ENCODE results near the gene SLC6A11. TPM values are rescaled to one million over a fixed set of nuclear protein-coding genes. Genes with fewer than 3 reads are reported as not detected.
A peak's percentile ranks its signal among the peaks of the same experiment; 100 is the strongest.

SLC6A11 gene
- total RNA-seq, 1 experiment from 2014 or later = 0.05 TPM

DNA sequence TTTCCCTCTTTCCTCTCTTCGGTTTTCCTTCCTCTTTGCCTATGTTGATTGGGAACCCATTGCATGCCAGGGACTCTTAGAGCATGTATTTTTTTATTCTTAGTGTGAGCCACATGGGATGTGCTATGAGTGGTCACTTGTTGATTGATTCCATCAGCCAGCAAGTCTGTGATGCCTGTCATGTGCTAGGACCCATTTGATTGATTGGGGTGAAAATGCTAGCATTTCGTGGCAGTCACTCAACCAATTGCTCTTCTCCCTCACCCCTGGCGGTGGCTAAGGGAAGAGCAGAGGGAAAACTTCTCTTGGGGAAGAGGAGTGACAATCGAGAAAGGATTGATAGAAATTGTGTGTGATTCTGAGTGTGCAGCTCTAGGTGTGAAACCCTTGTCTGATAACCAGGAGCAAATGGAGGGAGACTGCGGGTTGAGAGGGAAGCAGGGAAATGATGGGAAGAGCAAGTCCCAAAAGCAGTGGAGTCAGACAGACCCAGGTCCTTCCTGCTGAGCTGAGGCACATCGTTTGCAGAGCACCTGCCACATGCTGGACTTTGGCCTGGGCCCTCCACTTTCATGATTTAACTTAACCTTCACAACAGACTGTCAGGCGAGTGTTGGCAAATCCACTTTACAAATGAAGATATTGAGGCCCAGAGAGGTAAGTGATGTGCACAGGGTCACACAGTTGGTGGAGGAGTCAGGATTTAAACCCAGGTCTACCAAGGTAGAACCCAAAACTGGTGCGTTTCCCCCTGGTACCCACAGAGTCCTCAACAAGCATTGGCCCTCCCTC lies 40.0 kb downstream of the SLC6A11 start:
- Histone ChIP-seq H3K36me3 (no peaks in the 10 kb centered on the region), H3K4me3 (no peak overlapping the region), H3K4me1 (replicated peaks) (no peaks in the 10 kb centered on the region), H3K27ac (no peak overlapping the region), H3K27me3 (replicated peaks) (no peaks in the 10 kb centered on the region), H3K9me3 (replicated peaks) (no peaks in the 10 kb centered on the region)
- no peak for DNase-seq (ENCODE audit: low read depth in 1 of 2, low spot score in 2 of 2)

DNA sequence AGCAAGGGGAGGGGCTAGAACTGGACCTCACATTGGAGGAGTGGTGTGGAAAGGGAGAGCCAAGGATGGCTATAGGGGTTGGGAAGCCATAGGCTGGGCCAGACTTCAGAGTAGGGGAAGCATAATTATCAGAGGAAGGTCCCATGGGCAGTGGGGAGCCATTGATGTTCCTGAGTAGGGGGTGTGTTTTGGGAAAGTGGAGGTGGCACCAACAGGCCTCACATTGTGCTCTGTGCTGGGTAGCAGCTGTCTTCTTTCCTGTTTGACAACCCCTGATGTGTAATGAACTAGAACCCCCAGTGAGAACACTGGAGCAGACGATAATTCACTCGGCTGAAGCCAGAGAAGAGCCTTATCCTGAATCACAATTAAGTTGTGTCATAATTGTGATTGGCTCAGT lies 41.2 kb downstream of the SLC6A11 start:
- no peaks in the 10 kb centered on the region for H3K36me3 ChIP-seq
- DNase-seq (ENCODE audit: low read depth in 1 of 2, low spot score in 2 of 2) = no peak

DNA sequence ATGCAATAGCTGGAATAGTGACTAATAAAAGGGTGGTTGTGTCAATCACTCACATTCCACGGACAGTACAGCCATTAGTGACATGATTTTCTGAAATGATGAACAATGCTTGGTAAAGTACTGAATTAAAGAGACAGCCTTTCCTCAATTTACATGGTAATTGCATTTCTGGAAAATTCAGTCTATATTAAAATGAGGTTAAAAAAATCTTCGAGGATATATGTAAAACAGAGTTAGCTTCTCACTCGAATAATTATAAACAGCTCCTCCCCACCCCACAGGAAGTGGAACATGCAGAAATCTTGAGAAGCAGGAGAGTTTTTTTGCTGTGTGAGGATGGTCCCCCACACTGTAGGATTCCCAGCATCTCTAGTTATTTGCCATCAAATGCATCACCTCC lies 42.1 kb downstream of the SLC6A11 start:
- H3K4me1 ChIP-seq (replicated peaks) = no peaks in the 10 kb centered on the region
- H3K27ac ChIP-seq = no peak overlapping the region
- no peaks in the 10 kb centered on the region; the same call in 1 of the 2 replicates for H3K27me3 ChIP-seq (replicated peaks)
- DNase-seq (ENCODE audit: low read depth in 1 of 2, low spot score in 2 of 2) = no peak
- no peaks in the 10 kb centered on the region for H3K36me3 ChIP-seq
- H3K9me3 ChIP-seq (replicated peaks) = no peaks in the 10 kb centered on the region
- H3K4me3 ChIP-seq = no peak overlapping the region

More for the DNA sequence above, 41.2 kb downstream of the SLC6A11 start:
- Histone ChIP-seq H3K27me3 (replicated peaks) (no peaks in the 10 kb centered on the region; the same call in 1 of the 2 replicates), H3K4me1 (replicated peaks) (no peaks in the 10 kb centered on the region), H3K4me3 (no peak overlapping the region), H3K9me3 (replicated peaks) (no peaks in the 10 kb centered on the region), H3K27ac (no peak overlapping the region)

DNA sequence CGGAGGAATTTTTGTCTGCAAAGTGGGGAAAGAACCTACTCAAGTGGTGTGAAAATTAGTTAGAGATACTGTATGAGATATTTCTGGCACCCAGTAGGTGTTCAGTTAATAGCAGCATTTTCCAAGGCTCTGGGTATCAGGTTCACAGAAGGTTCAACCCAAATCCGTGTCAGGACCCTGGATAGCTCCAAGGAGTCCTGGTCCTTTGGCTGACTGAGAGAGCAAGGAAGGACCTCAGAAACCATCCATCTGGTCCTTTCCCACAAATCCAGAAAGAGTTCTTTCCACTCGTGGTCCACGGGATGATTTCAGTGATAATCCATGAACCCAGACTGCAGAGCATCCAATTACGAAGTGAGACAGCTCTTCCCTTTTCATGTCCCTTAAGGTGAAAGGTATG lies 51.4 kb downstream of the SLC6A11 start:
- no peak for DNase-seq (ENCODE audit: low read depth in 1 of 2, low spot score in 2 of 2)
- no peak overlapping the region for H3K4me3 ChIP-seq
- no peaks in the 10 kb centered on the region for H3K4me1 ChIP-seq (replicated peaks)
- H3K27me3 ChIP-seq (replicated peaks) = no peaks in the 10 kb centered on the region
- H3K9me3 ChIP-seq (replicated peaks) = no peaks in the 10 kb centered on the region
- no peak overlapping the region for H3K27ac ChIP-seq
- H3K36me3 ChIP-seq = no peaks in the 10 kb centered on the region

DNA sequence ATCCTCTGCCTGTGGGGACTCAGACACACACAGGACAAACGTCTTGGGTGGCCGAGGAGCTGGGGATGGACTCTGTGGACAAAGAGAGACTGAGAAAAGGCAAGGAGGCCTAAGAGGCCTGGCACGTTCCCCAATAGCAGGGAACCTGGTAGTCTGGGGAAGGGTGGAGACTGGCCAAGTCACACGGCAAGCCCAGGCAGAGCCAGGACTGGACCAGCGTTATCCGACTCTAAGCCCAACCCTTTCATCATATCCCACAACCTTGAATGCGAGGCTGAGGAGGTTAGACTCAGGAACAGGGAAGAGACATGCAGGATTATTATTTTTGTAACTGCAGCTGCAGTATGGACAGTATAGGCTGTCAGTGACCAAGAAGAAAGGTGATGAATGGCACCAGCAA lies 53.4 kb downstream of the SLC6A11 start:
- Histone ChIP-seq H3K27ac (no peak overlapping the region), H3K4me3 (no peak overlapping the region), H3K36me3 (no peaks in the 10 kb centered on the region), H3K27me3 (replicated peaks) (peaks cover 5% of the 10 kb centered on the region; the same call in 1 of the 2 replicates), H3K4me1 (replicated peaks) (no peaks in the 10 kb centered on the region), H3K9me3 (replicated peaks) (no peaks in the 10 kb centered on the region)
- DNase-seq (ENCODE audit: low read depth in 1 of 2, low spot score in 2 of 2) = no peak

DNA sequence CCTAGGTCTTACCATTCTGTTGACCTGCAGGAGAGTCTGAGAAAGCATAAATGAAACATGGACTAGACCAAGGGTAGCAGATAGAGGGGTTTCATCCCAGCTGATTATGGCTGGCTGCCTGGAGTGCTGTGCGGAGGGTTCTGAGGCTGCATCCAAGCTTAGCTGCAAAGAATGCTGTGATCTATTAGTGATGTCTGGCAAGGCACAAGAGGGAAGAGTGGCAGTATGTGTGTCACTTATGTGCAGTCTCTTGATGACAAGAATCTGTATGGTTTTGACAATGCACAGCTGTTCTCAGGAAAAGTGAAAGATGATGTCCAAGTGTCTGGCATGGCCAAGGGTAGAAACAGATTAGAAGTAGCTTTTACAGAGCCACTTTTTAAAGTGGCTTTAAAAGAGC lies 54.3 kb downstream of the SLC6A11 start:
- peaks cover 8% of the 10 kb centered on the region; the same call in 1 of the 2 replicates for H3K27me3 ChIP-seq (replicated peaks)
- H3K4me1 ChIP-seq (replicated peaks) = no peaks in the 10 kb centered on the region
- no peak for DNase-seq (ENCODE audit: low read depth in 1 of 2, low spot score in 2 of 2)
- H3K36me3 ChIP-seq = no peaks in the 10 kb centered on the region
- H3K9me3 ChIP-seq (replicated peaks) = no peaks in the 10 kb centered on the region
- no peak overlapping the region for H3K4me3 ChIP-seq
- H3K27ac ChIP-seq = no peak overlapping the region

DNA sequence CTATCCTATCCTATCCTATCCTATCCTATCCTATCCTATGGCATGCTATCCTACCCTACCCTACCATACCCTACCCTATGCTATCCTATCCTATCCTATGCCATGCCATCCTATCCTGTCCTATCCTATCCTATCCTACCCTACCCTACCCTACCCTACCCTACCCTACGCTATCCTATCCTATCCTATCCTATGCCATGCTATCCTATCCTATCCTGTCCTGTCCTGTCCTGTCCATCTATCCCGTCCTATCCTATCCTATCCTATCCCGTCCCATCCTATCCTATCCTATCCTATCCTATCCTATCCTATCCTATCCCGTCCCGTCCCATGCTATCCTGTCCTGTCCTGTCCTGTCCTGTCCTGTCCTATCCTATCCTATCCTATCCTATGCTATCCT lies 57.4 kb downstream of the SLC6A11 start:
- Histone ChIP-seq H3K4me1 (replicated peaks) (no peaks in the 10 kb centered on the region), H3K4me3 (no peak overlapping the region), H3K27me3 (replicated peaks) (peaks cover 13% of the 10 kb centered on the region; the same call in 1 of the 2 replicates), H3K27ac (no peak overlapping the region), H3K9me3 (replicated peaks) (no peaks in the 10 kb centered on the region), H3K36me3 (no peaks in the 10 kb centered on the region)
- no peak for DNase-seq (ENCODE audit: low read depth in 1 of 2, low spot score in 2 of 2)

DNA sequence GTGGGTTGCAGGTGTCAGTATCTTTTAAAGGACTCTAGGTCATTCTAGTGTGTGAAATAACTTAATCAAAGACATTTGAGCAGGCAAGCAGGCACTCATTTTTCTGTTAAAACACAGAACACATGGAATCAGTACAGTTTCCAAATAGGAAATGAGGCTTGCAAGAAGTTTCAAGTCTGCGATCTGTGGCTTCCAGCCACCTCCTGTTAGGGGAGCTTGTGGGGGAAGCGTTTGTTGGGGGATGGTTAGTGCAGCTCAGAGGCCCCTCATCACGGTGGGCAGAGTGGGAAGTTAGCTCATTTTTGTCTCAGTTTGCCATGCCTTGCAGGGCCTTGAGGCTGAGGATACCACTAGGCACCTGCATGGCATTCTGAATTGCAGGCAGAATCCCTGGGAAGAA lies 59.9 kb downstream of the SLC6A11 start:
- Histone ChIP-seq H3K4me1 (replicated peaks) (no peaks in the 10 kb centered on the region), H3K36me3 (no peaks in the 10 kb centered on the region), H3K9me3 (replicated peaks) (no peaks in the 10 kb centered on the region), H3K27me3 (replicated peaks) (peaks cover 13% of the 10 kb centered on the region), H3K4me3 (no peak overlapping the region), H3K27ac (no peak overlapping the region)
- DNase-seq (ENCODE audit: low read depth in 1 of 2, low spot score in 2 of 2) = no peak

DNA sequence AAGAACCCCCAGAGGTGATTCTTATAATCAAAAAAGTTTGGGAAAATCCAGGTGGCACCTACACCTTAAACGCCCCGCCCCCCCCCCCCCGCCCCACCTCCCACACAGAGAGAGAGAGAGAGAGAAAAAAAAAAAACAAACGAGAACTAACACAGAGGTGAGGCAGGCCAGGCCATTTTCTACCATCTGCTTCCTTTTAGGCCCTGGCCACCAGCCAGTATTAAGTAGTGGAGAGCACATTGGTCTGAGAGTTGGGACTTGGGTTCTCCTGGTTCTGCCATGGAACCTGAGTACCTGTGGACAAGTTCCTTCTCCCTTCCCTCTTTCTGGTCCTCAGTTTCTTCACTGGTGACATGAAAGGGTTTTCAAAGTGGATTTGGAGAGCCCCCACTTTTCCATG lies 60.6 kb downstream of the SLC6A11 start:
- Histone ChIP-seq H3K27ac (no peak overlapping the region), H3K9me3 (replicated peaks) (no peaks in the 10 kb centered on the region), H3K4me1 (replicated peaks) (no peaks in the 10 kb centered on the region), H3K4me3 (no peak overlapping the region), H3K27me3 (replicated peaks) (peaks cover 16% of the 10 kb centered on the region), H3K36me3 (no peaks in the 10 kb centered on the region)
- no peak for DNase-seq (ENCODE audit: low read depth in 1 of 2, low spot score in 2 of 2)

DNA sequence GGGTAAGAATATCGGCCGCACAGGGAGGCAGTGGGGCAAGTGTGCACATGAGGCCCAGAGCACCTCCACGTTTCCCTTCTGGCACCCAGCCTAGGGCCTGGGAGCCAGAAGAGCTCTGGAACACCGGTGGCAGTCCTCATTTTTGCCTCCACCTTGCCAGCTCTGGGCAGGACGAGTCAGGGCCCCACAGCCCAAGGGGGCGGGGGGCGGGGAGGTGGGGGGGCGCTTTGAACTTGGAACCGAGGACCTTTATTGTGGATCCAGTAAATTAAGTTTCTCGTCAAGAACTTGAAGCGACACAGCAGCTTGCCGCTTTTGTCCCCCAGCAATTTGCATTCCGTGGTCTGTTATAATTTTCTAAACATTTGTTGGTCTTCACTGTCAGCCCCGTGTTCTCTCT lies 66.8 kb downstream of the SLC6A11 start:
- H3K27ac ChIP-seq = no peak overlapping the region
- no peaks in the 10 kb centered on the region for H3K9me3 ChIP-seq (replicated peaks)
- DNase-seq (ENCODE audit: low read depth in 1 of 2, low spot score in 2 of 2) = no peak
- no peaks in the 10 kb centered on the region for H3K36me3 ChIP-seq
- H3K4me3 ChIP-seq = no peak overlapping the region
- no peaks in the 10 kb centered on the region for H3K4me1 ChIP-seq (replicated peaks)
- H3K27me3 ChIP-seq (replicated peaks) = peaks cover 6% of the 10 kb centered on the region; the same call in 1 of the 2 replicates

DNA sequence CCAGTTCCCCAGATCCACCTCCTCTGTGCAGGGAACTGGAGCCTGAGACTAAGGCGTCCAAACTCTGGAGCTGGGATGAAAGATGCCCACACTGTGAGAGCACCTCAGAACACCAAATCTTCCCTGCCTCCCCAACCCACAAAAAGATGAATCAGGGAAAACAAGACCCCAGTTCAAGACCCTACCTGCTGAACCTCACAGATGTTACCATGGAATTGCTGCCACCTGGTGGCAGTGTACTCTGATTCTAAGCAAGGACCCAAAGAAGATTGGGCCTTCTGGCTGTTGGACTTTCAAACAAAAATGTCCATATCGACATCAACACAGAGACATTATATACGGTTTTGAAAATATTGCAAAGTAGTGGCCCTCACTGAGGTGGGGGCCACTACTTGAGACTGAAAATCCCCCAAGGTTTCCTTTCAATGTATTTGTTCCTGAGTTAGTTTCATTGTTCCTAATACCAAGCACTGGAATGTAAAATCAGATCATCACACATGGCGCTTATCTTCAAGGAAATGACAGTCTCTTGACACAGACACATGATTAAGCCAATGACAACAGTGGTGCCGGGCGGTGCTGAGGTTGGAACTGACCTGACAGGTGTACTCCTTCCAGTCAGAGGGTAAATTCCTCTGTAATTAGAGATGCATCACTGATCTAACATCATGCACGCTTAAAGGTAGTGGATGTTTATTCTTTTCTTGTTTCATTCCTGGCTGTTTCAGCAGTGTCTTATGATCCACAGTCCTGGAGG lies 67.6 kb downstream of the SLC6A11 start:
- Histone ChIP-seq H3K27ac (no peak overlapping the region), H3K4me1 (replicated peaks) (no peaks in the 10 kb centered on the region), H3K9me3 (replicated peaks) (no peaks in the 10 kb centered on the region), H3K4me3 (no peak overlapping the region), H3K36me3 (no peaks in the 10 kb centered on the region), H3K27me3 (replicated peaks) (peaks cover 6% of the 10 kb centered on the region; the same call in 1 of the 2 replicates)
- DNase-seq (ENCODE audit: low read depth in 1 of 2, low spot score in 2 of 2) = peak in 1 of 2 experiments; percentile 12

DNA sequence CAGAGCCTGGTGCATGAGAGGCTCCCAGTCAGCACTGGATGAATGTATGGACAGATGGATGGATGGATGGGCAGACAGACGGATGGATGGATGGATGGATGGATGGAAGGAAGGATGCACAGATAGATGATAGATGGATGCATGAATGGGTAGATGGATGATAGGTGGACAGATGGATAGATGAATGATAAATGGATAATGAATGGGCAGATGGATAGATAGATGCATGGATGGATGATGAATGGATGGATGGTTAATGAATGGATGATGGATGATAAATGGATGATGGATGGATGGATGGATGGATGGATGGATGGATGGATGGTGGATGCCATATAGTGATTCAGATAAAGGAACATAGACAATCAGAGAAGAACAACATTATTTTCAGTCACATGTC lies 71.0 kb downstream of the SLC6A11 start:
- Histone ChIP-seq H3K27ac (no peak overlapping the region), H3K27me3 (replicated peaks) (0 out of 2 replicates have a peak, but pooled peaks cover 3% of the 10 kb centered on the region), H3K4me1 (replicated peaks) (no peaks in the 10 kb centered on the region), H3K36me3 (no peaks in the 10 kb centered on the region), H3K9me3 (replicated peaks) (peaks cover 9% of the 10 kb centered on the region), H3K4me3 (no peak overlapping the region)
- DNase-seq (ENCODE audit: low read depth in 1 of 2, low spot score in 2 of 2) = no peak

DNA sequence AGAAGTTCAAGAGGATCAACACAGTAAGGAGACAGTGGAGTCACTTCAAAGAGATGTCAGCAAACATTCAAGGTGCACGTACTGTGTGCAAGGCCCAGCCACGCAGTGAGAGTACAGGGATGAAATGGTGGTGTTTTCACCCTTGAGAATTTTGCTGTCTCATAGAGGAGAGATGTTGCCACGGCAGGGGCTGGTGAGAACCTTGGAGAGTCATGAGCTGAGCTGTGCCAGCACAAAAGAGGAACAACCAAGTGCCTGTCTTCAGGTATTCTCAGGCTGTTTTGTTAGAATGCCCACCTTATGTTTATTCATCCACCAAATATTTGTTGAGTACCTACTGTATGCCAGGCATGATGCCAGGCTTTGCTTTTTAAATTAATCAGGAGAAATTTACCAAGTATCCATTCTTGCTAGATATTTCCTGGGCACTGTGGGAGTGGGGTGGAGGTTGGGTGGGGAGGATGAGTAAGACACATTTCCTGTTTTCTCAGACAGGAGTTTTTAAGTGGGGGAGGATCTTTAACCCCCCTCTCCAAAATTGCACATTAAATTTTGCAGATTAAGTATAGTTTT lies 72.6 kb downstream of the SLC6A11 start:
- 0 out of 2 replicates have a peak, but pooled peaks cover 2% of the 10 kb centered on the region for H3K27me3 ChIP-seq (replicated peaks)
- H3K4me3 ChIP-seq = no peak overlapping the region
- H3K36me3 ChIP-seq = no peaks in the 10 kb centered on the region
- H3K9me3 ChIP-seq (replicated peaks) = peaks cover 9% of the 10 kb centered on the region
- DNase-seq (ENCODE audit: low read depth in 1 of 2, low spot score in 2 of 2) = no peak
- no peaks in the 10 kb centered on the region for H3K4me1 ChIP-seq (replicated peaks)
- H3K27ac ChIP-seq = no peak overlapping the region
